Measurements from ENCODE around the gene WWOX.

WWOX gene

GRCh38 chr16:78939597-78939996, 840.1 kb downstream of the WWOX start:
- no peak for FAIRE-seq

GRCh38 chr16:78942625-78943245, 843.3 kb downstream of the WWOX start:
- no peak for FAIRE-seq

DNA sequence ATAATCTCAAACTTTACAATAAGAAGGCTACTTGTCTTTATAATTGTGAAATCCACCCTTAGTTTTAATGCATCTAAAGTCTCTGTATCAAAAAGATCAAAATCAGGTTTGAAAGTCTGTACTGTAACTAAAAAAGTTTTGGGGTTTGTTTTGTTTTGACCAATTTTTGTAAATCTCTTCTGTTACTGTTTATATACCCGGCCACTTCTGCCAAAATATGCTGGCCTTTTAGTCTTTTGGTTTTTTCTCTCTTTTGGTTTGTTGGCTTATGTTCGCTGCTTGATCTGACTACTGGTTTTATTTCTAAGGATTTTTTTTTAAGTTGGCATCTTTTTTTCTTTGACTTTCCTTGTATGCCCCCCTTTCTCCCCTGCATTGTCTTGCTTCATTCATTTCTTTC, 845.9 kb downstream of the WWOX start:
- FAIRE-seq, result no peak

DNA sequence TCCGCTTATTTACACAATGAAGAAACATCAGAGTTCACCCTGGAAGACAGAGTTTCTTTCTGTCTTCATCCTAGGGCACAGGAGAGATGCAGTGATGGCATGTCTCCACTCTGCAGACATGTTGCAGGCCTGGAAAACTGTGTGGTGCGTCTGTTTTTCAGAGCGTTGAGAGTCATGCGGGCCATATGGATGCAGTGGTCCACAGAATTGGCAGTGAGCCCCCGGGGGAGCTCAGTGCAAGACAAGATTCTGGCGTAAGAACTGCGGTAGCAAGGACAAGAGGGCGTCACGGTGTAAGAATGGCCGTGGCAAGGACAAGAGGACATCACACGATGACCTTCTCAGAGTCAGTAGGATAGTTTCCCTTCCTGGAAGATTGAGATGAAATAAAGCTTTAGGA, 847.1 kb downstream of the WWOX start:
- FAIRE-seq, result no peak

- FAIRE-seq, result no peak
These were observed 851.3 kb downstream of the WWOX start for GRCh38 chr16:78950768-78951167.

GRCh38 chr16:78952630-78953029, 853.2 kb downstream of the WWOX start:
- FAIRE-seq, result no peak

- no peak for FAIRE-seq
These were observed 854.1 kb downstream of the WWOX start for GRCh38 chr16:78953526-78953925.

GRCh38 chr16:78955206-78955605, 855.8 kb downstream of the WWOX start:
- FAIRE-seq, result no peak

- no peak for FAIRE-seq
These were observed 857.4 kb downstream of the WWOX start for GRCh38 chr16:78956859-78957258.

DNA sequence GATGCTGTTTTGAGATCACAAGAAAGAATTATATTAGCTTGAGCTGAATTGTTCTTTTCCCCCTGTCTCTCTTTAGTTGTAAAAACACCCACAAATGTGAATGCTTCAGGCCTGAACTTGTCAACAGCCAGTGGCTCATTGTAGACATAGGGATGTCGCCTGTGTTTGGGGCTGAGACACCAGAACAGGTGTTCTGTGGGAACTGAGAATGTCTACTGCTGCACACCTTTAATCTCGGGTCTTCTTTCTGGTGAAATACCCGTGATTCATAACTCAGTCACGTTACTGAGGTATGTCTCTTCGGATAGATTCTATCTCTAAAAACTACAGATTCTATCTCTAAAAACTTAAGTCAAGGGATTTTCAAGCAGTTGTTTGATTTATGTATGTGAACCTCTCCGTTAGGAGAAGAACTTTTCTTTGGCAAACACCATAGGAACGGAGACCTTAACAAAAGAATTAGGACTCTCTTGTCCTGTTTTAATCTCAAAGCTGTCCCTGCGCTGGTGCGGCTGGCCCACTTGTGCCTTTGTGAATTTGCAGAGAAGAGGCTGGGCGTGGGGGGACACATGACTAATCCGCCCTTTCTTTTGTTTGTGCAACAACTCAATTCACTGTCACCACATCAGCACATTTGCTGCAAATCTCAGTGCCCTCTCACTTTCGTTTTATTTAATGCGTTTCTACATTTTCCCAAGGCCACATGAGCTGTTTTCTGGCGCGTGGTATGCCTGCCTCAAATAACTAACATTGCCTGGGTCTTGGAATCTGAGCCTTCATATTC, 858.1 kb downstream of the WWOX start:
- FAIRE-seq, result no peak

DNA sequence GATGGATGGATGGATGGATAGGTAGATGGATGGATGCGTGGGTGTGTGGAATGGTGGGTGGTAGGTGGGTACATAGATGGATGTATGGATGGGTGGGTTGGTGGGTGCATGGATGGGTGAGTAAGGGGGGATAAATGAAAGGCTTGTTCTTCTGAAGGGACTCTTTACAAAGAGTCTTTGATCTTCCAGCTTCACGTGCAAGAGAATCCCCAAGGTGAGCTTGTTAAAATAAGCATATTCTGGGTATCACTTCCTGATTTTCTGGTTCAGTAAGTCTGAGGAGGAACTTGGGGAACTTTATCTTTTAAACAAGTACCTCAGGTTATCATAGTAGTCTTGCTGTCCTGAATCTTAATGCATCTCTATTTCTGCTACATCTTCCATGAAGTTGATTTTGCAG, 862.0 kb downstream of the WWOX start:
- no peak for FAIRE-seq

GRCh38 chr16:78962457-78962929, 863.0 kb downstream of the WWOX start:
- no peak for FAIRE-seq

DNA sequence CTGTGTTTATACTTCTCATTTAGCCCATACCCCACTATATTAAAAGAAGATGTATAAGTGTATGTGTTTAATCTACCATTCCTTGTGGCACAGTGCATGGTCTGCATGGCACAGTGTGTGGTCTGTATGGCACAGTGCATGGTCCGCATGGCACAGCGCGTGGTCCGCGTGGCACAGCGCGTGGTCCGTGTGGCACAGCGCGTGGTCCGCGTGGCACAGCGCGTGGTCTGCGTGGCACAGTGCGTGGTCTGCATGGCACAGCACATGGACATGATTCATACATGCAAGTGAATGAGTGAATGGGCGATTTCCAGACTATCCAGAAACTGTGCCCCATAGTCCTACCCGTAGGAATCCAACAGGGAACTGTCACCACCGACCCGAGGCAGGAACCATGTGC, 868.5 kb downstream of the WWOX start:
- FAIRE-seq, result no peak

GRCh38 chr16:78969721-78970120, 870.3 kb downstream of the WWOX start:
- FAIRE-seq, result no peak

DNA sequence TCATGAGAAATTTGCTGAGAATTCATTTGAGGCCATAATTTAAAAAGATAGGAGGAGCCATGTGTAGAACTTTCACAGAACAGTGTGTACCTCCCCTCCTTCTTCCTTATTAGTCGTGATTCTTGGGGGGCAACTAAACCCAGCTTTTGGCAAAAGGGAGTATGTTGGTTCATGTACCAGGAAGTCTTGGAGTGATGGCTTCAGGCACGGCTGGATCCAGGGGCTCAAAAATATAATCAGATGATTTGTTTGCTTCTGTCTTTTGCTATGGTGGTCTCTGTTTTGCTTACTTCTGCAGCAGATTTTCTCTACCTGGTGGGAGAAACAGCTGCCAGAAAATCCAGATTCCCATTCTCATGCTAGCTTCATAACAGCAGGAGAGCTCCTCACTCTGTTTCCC, 871.2 kb downstream of the WWOX start:
- no peak for FAIRE-seq

DNA sequence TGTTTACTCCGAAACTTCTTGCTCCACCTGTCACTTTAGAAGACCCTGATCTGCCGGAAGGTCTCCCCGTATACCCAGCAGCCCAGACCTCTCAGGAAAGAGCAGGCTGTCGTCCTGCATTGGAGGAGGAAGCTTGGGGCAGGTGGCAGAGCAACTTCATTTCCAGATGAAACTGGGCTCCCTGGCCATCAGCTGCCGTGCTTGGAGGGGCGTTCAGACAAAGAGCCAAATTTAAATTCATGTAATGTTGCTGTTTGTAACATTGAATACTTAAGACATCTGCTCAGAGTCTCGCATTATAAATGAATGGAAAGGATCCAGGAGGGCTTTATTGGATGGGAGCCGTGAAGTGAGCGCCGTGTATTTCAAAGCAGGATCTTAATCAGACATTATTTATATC, 872.6 kb downstream of the WWOX start:
- no peak for FAIRE-seq

- no peak for FAIRE-seq
These were observed 873.5 kb downstream of the WWOX start for GRCh38 chr16:78972986-78973385.

DNA sequence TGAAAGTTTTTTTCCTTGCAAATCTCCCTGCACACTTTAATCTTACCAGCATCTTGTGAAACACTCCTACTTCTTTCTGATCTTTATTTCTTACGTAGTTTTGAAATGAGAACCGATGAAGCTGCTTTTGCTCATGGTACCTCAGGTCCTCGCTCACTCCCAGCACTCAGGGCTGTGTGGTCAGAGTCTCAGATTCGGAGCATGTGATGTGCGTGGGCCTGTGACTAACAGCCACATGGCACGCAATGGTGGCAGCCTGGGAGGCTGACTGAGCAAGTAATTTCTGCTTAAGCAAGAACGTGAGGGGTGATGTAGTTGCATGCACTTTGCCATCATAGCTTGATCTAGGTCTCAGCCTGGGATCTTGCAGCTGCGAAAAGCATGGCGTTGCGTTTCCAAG, 876.8 kb downstream of the WWOX start:
- FAIRE-seq, result no peak

GRCh38 chr16:78980825-78981224, 881.4 kb downstream of the WWOX start:
- no peak for FAIRE-seq

DNA sequence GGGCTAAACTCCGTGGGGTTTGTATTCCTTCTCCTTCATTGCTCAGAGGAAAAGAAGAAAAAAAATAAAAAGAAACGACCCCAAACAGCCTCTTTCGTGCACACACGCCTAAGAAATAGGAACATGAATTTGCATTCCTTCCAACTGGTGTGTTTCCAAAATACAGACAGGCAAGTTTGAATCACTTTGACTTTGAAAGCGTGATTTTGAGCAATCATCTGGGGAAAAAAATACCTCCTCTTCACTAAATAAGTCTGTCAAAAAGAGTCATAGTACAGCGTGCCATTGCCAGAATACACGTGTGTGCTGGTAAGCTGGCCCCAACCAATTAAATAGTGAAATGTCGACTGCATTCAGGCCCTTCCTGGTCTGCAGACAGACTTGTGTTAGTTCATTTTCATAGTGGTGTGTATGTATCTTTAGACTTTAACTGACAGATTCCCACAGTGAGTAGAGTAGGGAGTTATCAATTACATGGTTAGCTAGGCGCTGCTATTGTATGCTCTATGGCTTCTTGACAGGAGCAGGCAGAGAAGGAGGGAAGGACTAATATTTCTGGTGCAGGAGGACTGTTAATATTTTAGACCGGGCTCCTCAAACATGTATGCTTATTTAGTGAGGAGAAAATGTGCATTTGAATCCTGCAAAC, 882.8 kb downstream of the WWOX start:
- FAIRE-seq, result no peak

- FAIRE-seq, result no peak
These were observed 884.9 kb downstream of the WWOX start for GRCh38 chr16:78984324-78984723.

GRCh38 chr16:78984887-78985464, 885.5 kb downstream of the WWOX start:
- FAIRE-seq, result no peak

DNA sequence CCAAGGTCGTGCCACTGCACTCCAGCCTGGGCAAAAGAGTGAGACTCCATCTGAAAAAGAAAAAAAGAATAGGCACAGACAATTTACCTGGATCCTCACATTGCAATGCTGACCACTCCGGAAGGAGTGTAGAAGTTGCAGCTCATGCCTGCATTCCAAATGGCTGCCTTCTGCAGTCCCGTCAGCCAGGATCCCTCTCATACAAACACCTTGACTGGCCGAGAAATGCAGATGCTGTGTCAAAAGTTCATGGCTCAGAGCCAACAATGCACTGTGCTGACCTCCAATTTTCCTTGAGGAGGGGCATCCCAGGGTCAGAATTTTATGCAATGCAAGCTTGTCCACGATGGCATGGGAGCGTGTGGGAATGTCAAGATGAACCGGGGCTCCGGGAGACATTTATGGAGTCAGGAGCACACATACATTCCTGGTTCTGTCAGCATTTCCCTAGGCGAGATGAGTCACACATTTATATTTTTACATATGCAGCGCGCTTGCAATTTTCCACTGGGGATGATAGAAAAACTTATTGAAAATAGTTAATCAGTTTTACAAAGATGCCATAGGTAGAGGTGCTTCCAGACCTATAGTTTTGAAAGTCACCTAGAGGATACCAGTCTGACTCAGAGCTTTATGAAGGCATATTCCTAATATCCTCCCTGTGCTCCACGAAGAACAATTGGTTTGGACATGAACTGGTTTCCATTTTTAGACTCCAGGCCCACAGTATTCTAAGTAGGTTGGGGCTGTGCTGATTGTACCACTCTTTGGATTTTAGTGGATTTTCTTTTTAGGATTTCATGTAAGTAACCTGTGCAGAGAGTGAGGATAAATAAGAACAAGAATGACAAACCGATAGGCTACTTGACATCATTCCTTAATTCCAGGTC, 886.5 kb downstream of the WWOX start:
- FAIRE-seq, result no peak

Data from TTC549 (cell line).